RWPE2 (cell line): Measurements from ENCODE around the gene NKX3-2.

ENCODE experiments used
- ATAC-seq: fragments of 200-7000 bp; cut with Tn5 transposase; 3 replicates; pipeline ENCODE4 v1.9.1; 2021; ENCODE audit warnings: low read depth
- DNase-seq: peaks from one replicate; pipeline ENCODE4 v3.0.0-alpha.2; 2020; ENCODE audit warnings: low spot score
- H3K27ac ChIP-seq: fragments of 450-650 bp; 2 replicates; pipeline ENCODE4 v1.5.1; 2017; ENCODE audit warnings: mild to moderate bottlenecking; ENCODE audit not compliant: poor library complexity, severe bottlenecking
- H3K27me3 ChIP-seq: fragments of 250-450 bp; sonication (Bioruptor Pico); 2 replicates; pipeline ENCODE4 v1.5.1; 2021; ENCODE audit warnings: mild to moderate bottlenecking, moderate library complexity; ENCODE audit not compliant: insufficient read depth, poor library complexity, severe bottlenecking
- H3K36me3 ChIP-seq: fragments of 250-450 bp; sonication (Bioruptor Pico); 2 replicates; pipeline ENCODE4 v1.5.1; 2020; ENCODE audit warnings: low read depth, mild to moderate bottlenecking, moderate library complexity
- H3K4me1 ChIP-seq: fragments of 250-450 bp; sonication (Bioruptor Pico); 2 replicates; pipeline ENCODE4 v1.5.1; 2021; ENCODE audit warnings: mild to moderate bottlenecking, moderate library complexity; ENCODE audit not compliant: insufficient read depth, poor library complexity, severe bottlenecking
- H3K4me3 ChIP-seq: fragments of 250-450 bp; sonication (Bioruptor Pico); 2 replicates; pipeline ENCODE4 v1.5.1; 2021; ENCODE audit warnings: mild to moderate bottlenecking, moderate library complexity; ENCODE audit not compliant: severe bottlenecking
- H3K9me3 ChIP-seq: fragments of 250-450 bp; sonication (Bioruptor Pico); 2 replicates; pipeline ENCODE4 v1.5.1; 2021; ENCODE audit warnings: mild to moderate bottlenecking, moderate library complexity; ENCODE audit not compliant: severe bottlenecking
- TF ChIP-seq, protein P1 (sequence below): fragments of 450-650 bp; IDR thresholded peaks from one replicate; pipeline ENCODE4 v1.5.1; 2017; ENCODE audit warnings: mild to moderate bottlenecking, moderate library complexity; ENCODE audit not compliant: poor library complexity, severe bottlenecking

NKX3-2 gene

DNA sequence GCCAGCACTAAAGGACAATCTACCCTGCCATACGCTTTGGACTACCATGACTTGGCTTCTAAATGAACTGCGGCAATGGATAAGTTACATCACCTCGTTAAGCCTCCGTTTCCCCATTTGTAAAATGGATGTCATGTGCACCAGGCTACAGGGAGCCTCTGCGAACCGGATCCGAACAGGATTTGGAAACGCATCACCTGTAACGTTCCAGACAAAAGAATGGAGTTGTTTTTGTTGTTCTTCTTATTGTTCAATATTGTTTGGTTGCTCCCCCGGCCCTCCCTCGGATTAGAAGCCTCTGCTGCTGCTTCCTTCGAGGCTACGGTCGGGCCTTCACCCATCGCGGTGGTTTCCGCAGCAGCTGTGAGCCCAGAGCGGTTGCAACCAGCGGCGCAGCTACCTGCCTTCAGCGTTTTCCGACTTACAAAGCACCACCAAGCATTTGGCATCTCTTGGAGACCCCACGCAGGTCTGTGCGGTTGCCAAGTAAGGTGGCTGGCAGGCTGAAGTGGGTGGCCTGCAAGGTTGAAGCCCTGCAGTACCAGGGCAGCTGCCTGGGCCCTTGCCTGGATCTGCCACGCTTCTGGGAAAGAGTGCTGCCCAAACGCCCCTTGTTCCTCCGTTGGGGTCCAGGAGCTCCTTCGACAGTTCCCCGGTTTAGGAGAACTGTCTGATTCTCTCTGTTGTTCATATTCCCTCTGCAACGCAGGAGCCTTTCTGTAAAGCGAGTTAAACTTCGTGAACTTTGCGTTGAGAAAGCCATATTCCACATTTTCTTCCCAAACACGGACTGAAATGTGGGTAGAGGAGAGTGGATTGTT is 7.1 kb downstream of the NKX3-2 start:
- Histone ChIP-seq H3K4me1 (no peaks in the 10 kb centered on the region), H3K4me3 (no peak overlapping the region), H3K36me3 (no peaks in the 10 kb centered on the region), H3K27ac (no peak overlapping the region), H3K27me3 (peaks cover 98% of the 10 kb centered on the region), H3K9me3 (no peaks in the 10 kb centered on the region)
- ATAC-seq (no peak), DNase-seq (no peak)
- TF ChIP-seq, protein P1, sequence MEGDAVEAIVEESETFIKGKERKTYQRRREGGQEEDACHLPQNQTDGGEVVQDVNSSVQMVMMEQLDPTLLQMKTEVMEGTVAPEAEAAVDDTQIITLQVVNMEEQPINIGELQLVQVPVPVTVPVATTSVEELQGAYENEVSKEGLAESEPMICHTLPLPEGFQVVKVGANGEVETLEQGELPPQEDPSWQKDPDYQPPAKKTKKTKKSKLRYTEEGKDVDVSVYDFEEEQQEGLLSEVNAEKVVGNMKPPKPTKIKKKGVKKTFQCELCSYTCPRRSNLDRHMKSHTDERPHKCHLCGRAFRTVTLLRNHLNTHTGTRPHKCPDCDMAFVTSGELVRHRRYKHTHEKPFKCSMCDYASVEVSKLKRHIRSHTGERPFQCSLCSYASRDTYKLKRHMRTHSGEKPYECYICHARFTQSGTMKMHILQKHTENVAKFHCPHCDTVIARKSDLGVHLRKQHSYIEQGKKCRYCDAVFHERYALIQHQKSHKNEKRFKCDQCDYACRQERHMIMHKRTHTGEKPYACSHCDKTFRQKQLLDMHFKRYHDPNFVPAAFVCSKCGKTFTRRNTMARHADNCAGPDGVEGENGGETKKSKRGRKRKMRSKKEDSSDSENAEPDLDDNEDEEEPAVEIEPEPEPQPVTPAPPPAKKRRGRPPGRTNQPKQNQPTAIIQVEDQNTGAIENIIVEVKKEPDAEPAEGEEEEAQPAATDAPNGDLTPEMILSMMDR: no peak

DNA sequence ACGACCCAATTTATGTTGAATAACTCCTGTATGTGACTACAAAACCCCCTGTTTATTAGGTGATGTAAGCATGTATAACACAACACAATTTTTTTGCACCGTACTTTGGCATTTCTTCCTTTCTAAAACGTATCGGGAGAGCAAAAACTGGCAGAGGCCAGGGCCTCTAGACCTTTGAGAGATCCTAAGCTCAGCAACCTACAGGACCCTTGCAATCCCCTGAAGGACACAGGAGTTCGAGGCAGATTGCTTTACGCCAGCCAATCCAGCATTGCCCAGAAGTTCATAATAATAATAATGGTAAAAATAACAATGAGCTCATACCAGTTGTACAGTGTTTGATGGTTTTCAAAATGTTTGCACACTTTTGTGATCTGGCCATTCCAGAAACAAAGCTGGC is 7.7 kb downstream of the NKX3-2 start:
- DNase-seq (no peak), ATAC-seq (no peak)
- no peak overlapping the region for H3K4me3 ChIP-seq
- H3K9me3 ChIP-seq: no peaks in the 10 kb centered on the region
- TF ChIP-seq, protein P1: no peak
- H3K27ac ChIP-seq: no peak overlapping the region
- peaks cover 98% of the 10 kb centered on the region for H3K27me3 ChIP-seq
- no peaks in the 10 kb centered on the region for H3K4me1 ChIP-seq
- no peaks in the 10 kb centered on the region for H3K36me3 ChIP-seq

DNA sequence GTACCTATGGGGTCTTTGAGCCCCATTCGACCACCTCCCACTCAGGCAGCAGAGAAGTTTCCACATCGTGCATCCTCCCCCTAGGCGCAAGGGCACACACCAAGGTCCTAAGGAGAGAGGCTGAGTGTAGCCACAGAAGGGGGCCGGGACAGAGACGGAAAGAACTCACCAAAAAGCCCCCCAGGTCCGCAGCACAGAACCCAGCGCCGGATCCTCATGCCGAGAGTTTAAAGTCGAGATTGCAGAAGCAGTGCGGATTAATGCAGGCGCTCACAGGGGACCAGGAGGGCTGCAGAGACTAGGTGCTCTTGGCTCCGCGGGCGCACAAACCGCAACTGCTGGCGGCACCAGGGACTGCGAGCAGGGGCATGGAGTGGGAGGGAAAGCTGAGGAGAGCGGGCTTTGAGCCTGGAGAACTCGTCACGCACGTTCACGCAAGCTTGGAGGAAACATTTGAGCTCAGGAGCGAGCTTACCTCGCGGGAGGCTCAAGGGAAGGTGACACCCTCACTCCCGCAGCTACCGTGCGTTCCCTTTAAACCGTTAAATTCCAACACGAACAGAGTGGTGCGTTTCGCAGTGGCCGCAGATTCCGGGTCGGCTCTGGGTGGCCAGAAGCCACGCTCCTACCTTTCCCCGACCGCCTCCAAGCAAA is 8.5 kb downstream of the NKX3-2 start:
- TF ChIP-seq, protein P1: no peak
- no peaks in the 10 kb centered on the region for H3K36me3 ChIP-seq
- H3K4me1 ChIP-seq: no peaks in the 10 kb centered on the region
- H3K4me3 ChIP-seq: no peak overlapping the region
- peaks cover 98% of the 10 kb centered on the region for H3K27me3 ChIP-seq
- no peak overlapping the region for H3K27ac ChIP-seq
- H3K9me3 ChIP-seq: no peaks in the 10 kb centered on the region
- ATAC-seq (peak; percentile 23; the same call in 1 of the 3 replicates), DNase-seq (no peak)

DNA sequence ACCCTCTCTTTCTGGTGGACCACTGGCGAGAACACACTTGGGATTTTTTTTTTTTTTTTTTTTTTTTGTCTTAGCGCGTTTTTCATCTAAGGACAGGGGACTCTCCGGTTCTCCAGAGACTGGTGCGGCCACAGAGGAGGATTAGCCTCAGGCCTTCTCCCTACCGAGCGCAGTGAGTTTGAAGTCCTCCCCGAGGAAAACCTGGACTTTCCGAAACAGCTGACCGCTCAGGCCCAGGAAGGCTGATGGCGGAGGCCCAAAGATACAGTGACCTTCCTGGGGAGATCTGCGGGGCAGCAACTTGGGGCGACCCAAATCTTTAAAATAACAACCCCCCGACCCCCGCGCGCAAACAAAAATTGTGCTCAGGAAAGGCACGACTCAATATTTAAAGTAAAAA is 9.2 kb downstream of the NKX3-2 start:
- TF ChIP-seq, protein P1: no peak
- Histone ChIP-seq H3K27me3 (peaks cover 96% of the 10 kb centered on the region), H3K36me3 (no peaks in the 10 kb centered on the region), H3K4me1 (no peaks in the 10 kb centered on the region), H3K4me3 (no peak overlapping the region), H3K9me3 (no peaks in the 10 kb centered on the region), H3K27ac (no peak overlapping the region)
- ATAC-seq: no peak
- no peak for DNase-seq
